SU-DHL-6 (cell line): ENCODE results near the gene NSMCE1.

Experiments used
- H2AFZ ChIP-seq: fragments of 200-600 bp; sonication (generic); 2 replicates; pipeline ENCODE4 v1.6.1; 2014; ENCODE audit warnings: low read depth, mild to moderate bottlenecking, moderate library complexity, mixed read lengths, antibody characterized with exemption, low read length; ENCODE audit not compliant: severe bottlenecking
- H3F3A ChIP-seq: fragments of 200-600 bp; shearing (Covaris generic); 2 replicates; pipeline ENCODE4 v1.6.0; 2016; ENCODE audit warnings: antibody characterized with exemption, mild to moderate bottlenecking; ENCODE audit not compliant: insufficient read depth
- H3K27ac ChIP-seq: fragments of 200-600 bp; sonication (generic); 2 replicates; pipeline ENCODE4 v1.5.1; 2016; ENCODE audit warnings: low read depth, mild to moderate bottlenecking, low read length, moderate library complexity, mixed read lengths
- H3K27me3 ChIP-seq: fragments of 200-600 bp; sonication (generic), shearing (Covaris generic); 2 replicates; pipeline ENCODE4 v1.6.0; 2014; ENCODE audit warnings: mild to moderate bottlenecking, low read length
- H3K36me3 ChIP-seq: fragments of 200-600 bp; sonication (generic); 2 replicates; pipeline ENCODE4 v1.6.1; 2014; ENCODE audit warnings: mild to moderate bottlenecking, low read length, mixed read lengths
- H3K4me2 ChIP-seq: fragments of 300-600, 200-600 bp; shearing (Covaris generic), sonication (generic); 2 replicates; pipeline ENCODE4 v1.6.0; 2014; ENCODE audit warnings: low read length, low read depth, mild to moderate bottlenecking; ENCODE audit not compliant: poor library complexity, severe bottlenecking
- H3K4me3 ChIP-seq: fragments of 200-600 bp; sonication (generic); 2 replicates; pipeline ENCODE4 v1.5.1; 2014; ENCODE audit warnings: antibody characterized with exemption, low read length, mild to moderate bottlenecking, mixed read lengths; ENCODE audit not compliant: insufficient read depth, poor library complexity, severe bottlenecking
- H3K79me2 ChIP-seq: fragments of 200-600 bp; sonication (generic); 2 replicates; pipeline ENCODE4 v1.6.1; 2014; ENCODE audit warnings: mild to moderate bottlenecking, low read length, moderate library complexity; ENCODE audit not compliant: insufficient read depth
- H3K9ac ChIP-seq: fragments of 200-600 bp; sonication (generic); 2 replicates; pipeline ENCODE4 v1.7.0; 2014; ENCODE audit warnings: mild to moderate bottlenecking, low read length
- H3K9me2 ChIP-seq: fragments of 200-600 bp; sonication (generic); replicated peaks from 2 replicates; pipeline ENCODE4 v1.6.1; 2014; ENCODE audit warnings: low read length; ENCODE audit not compliant: insufficient read depth
- H3K9me3 ChIP-seq: fragments of 200-600 bp; sonication (generic); 2 replicates; pipeline ENCODE4 v1.6.1; 2014; ENCODE audit warnings: low read length, mixed read lengths; ENCODE audit not compliant: insufficient read depth
- H4K20me1 ChIP-seq: fragments of 200-600 bp; sonication (generic); 2 replicates; pipeline ENCODE4 v1.6.1; 2014; ENCODE audit warnings: low read depth, mild to moderate bottlenecking, antibody characterized with exemption, low read length, moderate library complexity, mixed read lengths
- EZH2phosphoT487 ChIP-seq: fragments of 200-600 bp; sonication (generic), shearing (Covaris generic); conservative IDR thresholded peaks from 2 replicates; pipeline ENCODE4 v1.6.1; 2018; ENCODE audit warnings: mild to moderate bottlenecking, antibody characterized with exemption, low read length, moderate library complexity, mixed read lengths
- TF ChIP-seq, protein P1 (sequence below): fragments of 200-600 bp; sonication (generic); IDR thresholded peaks from one replicate; pipeline ENCODE4 v1.5.1; 2017; ENCODE audit warnings: antibody characterized with exemption, mild to moderate bottlenecking, low read length, moderate library complexity; ENCODE audit not compliant: insufficient read depth, poor library complexity, severe bottlenecking

NSMCE1 gene

DNA sequence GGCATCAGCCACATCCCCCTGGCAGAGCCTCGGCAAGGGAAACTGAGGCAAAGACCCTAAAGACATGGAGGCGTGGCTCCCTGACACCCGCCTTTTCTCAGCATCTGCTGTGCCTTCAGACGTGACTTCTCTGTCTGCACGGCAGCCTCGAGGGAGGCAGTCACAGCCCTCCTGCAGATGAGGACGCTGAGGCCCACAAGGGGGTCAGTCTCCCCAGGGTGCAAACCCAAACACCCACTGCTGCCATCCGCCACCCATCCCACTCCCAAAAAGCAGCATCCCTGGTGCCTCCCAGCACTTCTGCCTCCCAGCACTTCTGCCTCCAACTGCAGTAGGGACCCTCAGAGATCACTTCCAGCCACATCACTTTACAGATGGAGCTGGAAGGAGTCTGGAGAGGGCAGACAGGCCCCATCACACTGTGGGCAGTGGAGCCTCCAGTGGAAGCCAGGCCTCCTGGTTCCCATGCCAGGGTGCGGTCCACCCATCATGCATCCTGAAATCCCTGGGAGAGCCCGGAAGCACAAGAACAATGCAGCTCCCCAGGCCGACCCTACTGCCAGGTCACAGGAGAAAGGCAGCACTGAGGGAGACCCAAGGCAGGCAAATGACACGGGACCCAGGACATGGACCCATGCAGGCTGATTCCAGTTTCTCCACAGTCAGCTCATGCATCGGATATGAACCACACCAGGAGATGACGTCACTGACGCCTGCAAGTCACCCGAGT is 41.4 kb downstream of the NSMCE1 start:
- Histone ChIP-seq H3F3A (no peaks in the 10 kb centered on the region), H2AFZ (no peak overlapping the region), H3K4me3 (no peak overlapping the region), H4K20me1 (no peaks in the 10 kb centered on the region), H3K79me2 (no peaks in the 10 kb centered on the region), H3K27me3 (no peaks in the 10 kb centered on the region), H3K4me2 (no peak overlapping the region), H3K9me3 (no peaks in the 10 kb centered on the region), H3K9me2 (no peaks in the 10 kb centered on the region), H3K36me3 (no peaks in the 10 kb centered on the region), H3K9ac (no peak overlapping the region), H3K27ac (no peak overlapping the region)
- no peak for TF ChIP-seq EZH2phosphoT487
- TF ChIP-seq, protein P1, sequence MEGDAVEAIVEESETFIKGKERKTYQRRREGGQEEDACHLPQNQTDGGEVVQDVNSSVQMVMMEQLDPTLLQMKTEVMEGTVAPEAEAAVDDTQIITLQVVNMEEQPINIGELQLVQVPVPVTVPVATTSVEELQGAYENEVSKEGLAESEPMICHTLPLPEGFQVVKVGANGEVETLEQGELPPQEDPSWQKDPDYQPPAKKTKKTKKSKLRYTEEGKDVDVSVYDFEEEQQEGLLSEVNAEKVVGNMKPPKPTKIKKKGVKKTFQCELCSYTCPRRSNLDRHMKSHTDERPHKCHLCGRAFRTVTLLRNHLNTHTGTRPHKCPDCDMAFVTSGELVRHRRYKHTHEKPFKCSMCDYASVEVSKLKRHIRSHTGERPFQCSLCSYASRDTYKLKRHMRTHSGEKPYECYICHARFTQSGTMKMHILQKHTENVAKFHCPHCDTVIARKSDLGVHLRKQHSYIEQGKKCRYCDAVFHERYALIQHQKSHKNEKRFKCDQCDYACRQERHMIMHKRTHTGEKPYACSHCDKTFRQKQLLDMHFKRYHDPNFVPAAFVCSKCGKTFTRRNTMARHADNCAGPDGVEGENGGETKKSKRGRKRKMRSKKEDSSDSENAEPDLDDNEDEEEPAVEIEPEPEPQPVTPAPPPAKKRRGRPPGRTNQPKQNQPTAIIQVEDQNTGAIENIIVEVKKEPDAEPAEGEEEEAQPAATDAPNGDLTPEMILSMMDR, result no peak

DNA sequence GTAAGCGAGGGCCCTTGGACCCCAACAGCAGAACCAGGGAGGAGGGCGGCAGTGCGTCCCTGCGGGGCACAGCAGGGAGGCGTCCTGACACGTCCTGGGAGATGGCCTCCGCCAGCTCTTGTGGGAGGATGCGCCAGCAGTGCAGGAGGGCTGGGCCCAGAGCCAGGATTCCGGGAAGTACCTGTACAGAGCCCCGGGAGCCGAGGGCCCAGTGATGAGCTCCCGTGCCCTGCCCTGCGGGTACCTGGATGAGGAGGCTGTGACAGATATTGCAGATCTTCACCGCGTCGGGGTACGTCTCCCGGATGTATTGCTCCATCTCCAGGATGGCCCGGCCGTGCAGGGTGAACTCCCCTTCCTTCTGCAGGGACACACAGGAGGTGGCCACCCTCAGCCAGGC is 42.1 kb downstream of the NSMCE1 start:
- Histone ChIP-seq H3K9me2 (no peaks in the 10 kb centered on the region), H3K36me3 (no peaks in the 10 kb centered on the region), H3K9me3 (no peaks in the 10 kb centered on the region), H2AFZ (no peak overlapping the region), H4K20me1 (no peaks in the 10 kb centered on the region), H3K4me3 (no peak overlapping the region), H3K79me2 (no peaks in the 10 kb centered on the region), H3K4me2 (no peak overlapping the region), H3K27me3 (no peaks in the 10 kb centered on the region), H3K9ac (no peak overlapping the region), H3K27ac (no peak overlapping the region), H3F3A (no peaks in the 10 kb centered on the region)
- TF ChIP-seq EZH2phosphoT487, result no peak
- TF ChIP-seq, protein P1, result no peak

DNA sequence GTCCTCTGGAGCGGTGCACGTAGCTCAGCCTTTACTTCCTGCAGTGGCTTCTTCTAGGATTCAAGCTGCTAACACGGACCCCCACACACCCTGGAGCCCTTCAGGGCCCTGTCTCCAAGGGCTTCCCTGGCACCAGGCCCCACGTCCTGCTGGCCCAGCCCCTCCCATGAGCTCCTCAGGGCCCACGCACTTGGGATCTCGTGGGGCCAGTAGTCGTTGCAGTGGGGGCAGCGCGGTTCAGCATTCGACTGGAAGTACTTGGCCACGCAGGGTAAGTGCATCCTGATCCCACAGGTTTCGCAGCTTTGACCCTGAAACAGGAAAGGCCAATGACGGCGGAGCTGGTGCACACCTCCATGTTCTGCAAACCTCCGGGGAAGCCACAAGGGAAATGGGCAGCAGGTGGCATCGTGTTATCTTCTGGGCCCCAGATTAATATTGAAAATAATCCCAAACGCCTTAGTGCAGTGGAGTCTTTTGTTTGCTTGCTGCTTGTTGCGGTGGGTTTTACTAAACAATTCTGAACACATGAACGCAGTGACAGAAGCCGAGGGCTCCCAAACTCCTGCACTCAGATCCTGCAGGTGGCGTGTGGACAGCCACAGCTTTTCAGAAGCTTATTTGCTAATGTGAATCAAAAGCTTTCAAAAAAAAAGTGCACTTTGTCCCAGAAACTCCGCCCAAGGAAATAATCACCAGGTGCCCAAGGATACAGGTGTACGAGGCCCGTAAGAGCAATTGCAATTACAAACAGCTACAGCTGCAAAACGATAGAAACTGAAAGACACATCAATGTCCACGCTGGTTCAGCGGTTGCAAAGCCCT is 42.8 kb downstream of the NSMCE1 start:
- no peak overlapping the region for H3K9ac ChIP-seq
- H2AFZ ChIP-seq, result no peak overlapping the region

More for the DNA sequence above, 42.8 kb downstream of the NSMCE1 start:
- H3K27me3 ChIP-seq, result no peaks in the 10 kb centered on the region
- TF ChIP-seq EZH2phosphoT487, result no peak
- TF ChIP-seq, protein P1, result no peak
- H3K79me2 ChIP-seq, result no peaks in the 10 kb centered on the region
- H4K20me1 ChIP-seq, result no peaks in the 10 kb centered on the region
- no peaks in the 10 kb centered on the region for H3K36me3 ChIP-seq
- H3K4me2 ChIP-seq, result no peak overlapping the region
- no peak overlapping the region for H3K27ac ChIP-seq
- no peaks in the 10 kb centered on the region for H3F3A ChIP-seq
- H3K4me3 ChIP-seq, result no peak overlapping the region
- no peaks in the 10 kb centered on the region for H3K9me2 ChIP-seq
- H3K9me3 ChIP-seq, result no peaks in the 10 kb centered on the region
